A549 (cell line): ENCODE measurements around the gene MRPS16.

Experiments used
- E2F6 ChIP-seq: IDR thresholded peaks from 2 replicates; pipeline ENCODE4 v1.6.1; 2012; ENCODE audit warnings: low read depth, borderline replicate concordance
- EHF ChIP-seq: fragments of 250-450 bp; sonication (Bioruptor Pico); IDR thresholded peaks from 2 replicates; pipeline ENCODE4 v1.5.0; 2020; ENCODE audit warnings: mild to moderate bottlenecking
- EP300 ChIP-seq, 2 experiments: fragments of >200 bp; sonication (Bioruptor Twin); formaldehyde crosslinking; IDR thresholded peaks; 2 replicates in 1 of 2; 3 replicates in 1 of 2; pipeline ENCODE4 v1.6.1; 2016 to 2017
- HDAC2 ChIP-seq: fragments of 200-600 bp; sonication (generic); IDR thresholded peaks from 2 replicates; pipeline ENCODE4 v1.6.1; 2016
- HOXB5 ChIP-seq: fragments of 250-450 bp; sonication (Bioruptor Pico); IDR thresholded peaks from 2 replicates; pipeline ENCODE4 v1.5.0; 2020; ENCODE audit warnings: mild to moderate bottlenecking, moderate library complexity
- KDM1A ChIP-seq: fragments of 200-600 bp; sonication (generic); IDR thresholded peaks from 2 replicates; pipeline ENCODE4 v1.6.1; 2016; ENCODE audit warnings: low read depth, mild to moderate bottlenecking
- MAX ChIP-seq: IDR thresholded peaks from 2 replicates; pipeline ENCODE4 v1.6.1; 2012
- POLR2A ChIP-seq: IDR thresholded peaks from 2 replicates; pipeline ENCODE4 v1.6.1; 2012; ENCODE audit warnings: mild to moderate bottlenecking, low read length
- RCOR1 ChIP-seq: fragments of 150-350 bp; IDR thresholded peaks from 2 replicates; pipeline ENCODE4 v1.6.1; 2014; ENCODE audit warnings: antibody characterized with exemption, low read length, low read depth
- SMC3 ChIP-seq: fragments of >200 bp; sonication (Bioruptor Twin); formaldehyde crosslinking; IDR thresholded peaks from 3 replicates; pipeline ENCODE4 v1.6.1; 2018; ENCODE audit warnings: inconsistent platforms
- ZNF302 ChIP-seq: fragments of 250-450 bp; sonication (Bioruptor Pico); IDR thresholded peaks from 2 replicates; pipeline ENCODE4 v1.9.0; 2021; ENCODE audit warnings: inconsistent platforms, mild to moderate bottlenecking, moderate library complexity
- TF ChIP-seq, protein P1 (sequence below): fragments of >200 bp; sonication (Bioruptor Twin); formaldehyde crosslinking; IDR thresholded peaks from 3 replicates; pipeline ENCODE4 v1.5.1; 2016
- TF ChIP-seq, protein P2 (sequence below): fragments of 450-650 bp; IDR thresholded peaks from 2 replicates; pipeline ENCODE4 v1.6.1; 2014; ENCODE audit warnings: antibody characterized with exemption

GRCh38 chr10:73261362-73261995, 9.0 kb upstream of the MRPS16 start:
- TF ChIP-seq HDAC2 (no peak), POLR2A (no peak), ZNF302 (CRISPR knock-in tag) (no peak), EP300 (IDR thresholded peaks at IDR 0.05) (no peak), KDM1A (no peak), MAX (no peak), RCOR1 (no peak), HOXB5 (CRISPR knock-in tag) (no peak), SMC3 (no peak), E2F6 (no peak), EHF (CRISPR knock-in tag) (no peak)
- TF ChIP-seq, protein P1, sequence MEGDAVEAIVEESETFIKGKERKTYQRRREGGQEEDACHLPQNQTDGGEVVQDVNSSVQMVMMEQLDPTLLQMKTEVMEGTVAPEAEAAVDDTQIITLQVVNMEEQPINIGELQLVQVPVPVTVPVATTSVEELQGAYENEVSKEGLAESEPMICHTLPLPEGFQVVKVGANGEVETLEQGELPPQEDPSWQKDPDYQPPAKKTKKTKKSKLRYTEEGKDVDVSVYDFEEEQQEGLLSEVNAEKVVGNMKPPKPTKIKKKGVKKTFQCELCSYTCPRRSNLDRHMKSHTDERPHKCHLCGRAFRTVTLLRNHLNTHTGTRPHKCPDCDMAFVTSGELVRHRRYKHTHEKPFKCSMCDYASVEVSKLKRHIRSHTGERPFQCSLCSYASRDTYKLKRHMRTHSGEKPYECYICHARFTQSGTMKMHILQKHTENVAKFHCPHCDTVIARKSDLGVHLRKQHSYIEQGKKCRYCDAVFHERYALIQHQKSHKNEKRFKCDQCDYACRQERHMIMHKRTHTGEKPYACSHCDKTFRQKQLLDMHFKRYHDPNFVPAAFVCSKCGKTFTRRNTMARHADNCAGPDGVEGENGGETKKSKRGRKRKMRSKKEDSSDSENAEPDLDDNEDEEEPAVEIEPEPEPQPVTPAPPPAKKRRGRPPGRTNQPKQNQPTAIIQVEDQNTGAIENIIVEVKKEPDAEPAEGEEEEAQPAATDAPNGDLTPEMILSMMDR = no peak
- TF ChIP-seq, protein P2, sequence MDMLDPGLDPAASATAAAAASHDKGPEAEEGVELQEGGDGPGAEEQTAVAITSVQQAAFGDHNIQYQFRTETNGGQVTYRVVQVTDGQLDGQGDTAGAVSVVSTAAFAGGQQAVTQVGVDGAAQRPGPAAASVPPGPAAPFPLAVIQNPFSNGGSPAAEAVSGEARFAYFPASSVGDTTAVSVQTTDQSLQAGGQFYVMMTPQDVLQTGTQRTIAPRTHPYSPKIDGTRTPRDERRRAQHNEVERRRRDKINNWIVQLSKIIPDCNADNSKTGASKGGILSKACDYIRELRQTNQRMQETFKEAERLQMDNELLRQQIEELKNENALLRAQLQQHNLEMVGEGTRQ = no peak
